ENCODE results near the gene ARL6IP6.

DNA sequence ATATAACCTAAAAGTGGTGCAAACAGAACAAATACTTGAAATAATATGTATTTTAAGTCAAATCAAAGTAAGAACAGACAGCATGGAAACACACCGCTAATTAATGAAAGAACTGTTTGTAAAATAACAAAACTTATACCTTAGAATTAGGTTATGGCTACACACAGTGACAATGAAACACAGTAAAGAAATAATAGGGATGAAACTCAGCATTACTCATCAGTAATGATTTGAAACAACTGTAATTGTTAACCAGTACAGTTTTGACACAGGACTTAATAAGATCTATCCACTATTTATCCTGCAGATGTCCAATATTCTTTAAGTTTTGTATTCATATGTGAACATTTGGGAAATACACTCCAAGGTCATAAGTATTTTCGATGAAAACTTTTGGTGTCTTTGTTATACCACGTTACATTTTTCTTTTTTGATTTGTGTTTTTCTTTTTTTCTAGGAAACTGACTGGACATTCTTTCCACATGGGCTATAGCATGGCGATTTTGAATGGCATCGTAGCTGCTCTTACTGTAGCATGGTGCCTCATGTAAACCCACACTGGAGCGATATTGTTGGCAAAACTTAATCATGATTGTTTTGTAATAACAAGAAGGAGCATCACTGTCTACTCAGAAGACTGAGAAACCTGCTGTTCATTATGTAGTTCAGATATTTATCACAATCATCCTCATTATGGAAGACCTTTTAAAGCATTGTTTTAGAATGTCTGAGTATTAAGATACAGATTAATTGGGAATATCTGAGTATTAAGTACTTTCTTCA, 41.1 kb downstream of the ARL6IP6 start:
- TF ChIP-seq, protein P1, sequence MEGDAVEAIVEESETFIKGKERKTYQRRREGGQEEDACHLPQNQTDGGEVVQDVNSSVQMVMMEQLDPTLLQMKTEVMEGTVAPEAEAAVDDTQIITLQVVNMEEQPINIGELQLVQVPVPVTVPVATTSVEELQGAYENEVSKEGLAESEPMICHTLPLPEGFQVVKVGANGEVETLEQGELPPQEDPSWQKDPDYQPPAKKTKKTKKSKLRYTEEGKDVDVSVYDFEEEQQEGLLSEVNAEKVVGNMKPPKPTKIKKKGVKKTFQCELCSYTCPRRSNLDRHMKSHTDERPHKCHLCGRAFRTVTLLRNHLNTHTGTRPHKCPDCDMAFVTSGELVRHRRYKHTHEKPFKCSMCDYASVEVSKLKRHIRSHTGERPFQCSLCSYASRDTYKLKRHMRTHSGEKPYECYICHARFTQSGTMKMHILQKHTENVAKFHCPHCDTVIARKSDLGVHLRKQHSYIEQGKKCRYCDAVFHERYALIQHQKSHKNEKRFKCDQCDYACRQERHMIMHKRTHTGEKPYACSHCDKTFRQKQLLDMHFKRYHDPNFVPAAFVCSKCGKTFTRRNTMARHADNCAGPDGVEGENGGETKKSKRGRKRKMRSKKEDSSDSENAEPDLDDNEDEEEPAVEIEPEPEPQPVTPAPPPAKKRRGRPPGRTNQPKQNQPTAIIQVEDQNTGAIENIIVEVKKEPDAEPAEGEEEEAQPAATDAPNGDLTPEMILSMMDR (conservative IDR thresholded peaks at IDR 0.05 in 1 of 2, IDR thresholded peaks at IDR 0.05 in 1 of 2; ENCODE audit: low read depth in 1 of 2, low read length in 2 of 2), result no peak
- no peak for TF ChIP-seq EZH2 (IDR thresholded peaks at IDR 0.05; ENCODE audit: low read length, missing control alignments)
